ENCODE data around the gene CDKN1B. TPM values are rescaled to one million over a fixed set of nuclear protein-coding genes. Genes with fewer than 3 reads are reported as not detected.

The CDKN1B gene
- total RNA-seq, 2 donors from 2014 or later = 38.0 to 53.3 TPM

DNA sequence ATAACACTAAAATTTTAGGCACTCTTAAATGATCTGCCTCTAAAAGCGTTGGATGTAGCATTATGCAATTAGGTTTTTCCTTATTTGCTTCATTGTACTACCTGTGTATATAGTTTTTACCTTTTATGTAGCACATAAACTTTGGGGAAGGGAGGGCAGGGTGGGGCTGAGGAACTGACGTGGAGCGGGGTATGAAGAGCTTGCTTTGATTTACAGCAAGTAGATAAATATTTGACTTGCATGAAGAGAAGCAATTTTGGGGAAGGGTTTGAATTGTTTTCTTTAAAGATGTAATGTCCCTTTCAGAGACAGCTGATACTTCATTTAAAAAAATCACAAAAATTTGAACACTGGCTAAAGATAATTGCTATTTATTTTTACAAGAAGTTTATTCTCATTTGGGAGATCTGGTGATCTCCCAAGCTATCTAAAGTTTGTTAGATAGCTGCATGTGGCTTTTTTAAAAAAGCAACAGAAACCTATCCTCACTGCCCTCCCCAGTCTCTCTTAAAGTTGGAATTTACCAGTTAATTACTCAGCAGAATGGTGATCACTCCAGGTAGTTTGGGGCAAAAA, 4.1 kb downstream of the CDKN1B start:
- ATAC-seq (no peak), DNase-seq (no peak)
- intact Hi-C loops (cut with DNase I, micrococcal nuclease) = no loop called here

- intact Hi-C loops (cut with DNase I, micrococcal nuclease) = no loop called here
- ATAC-seq (no peak), DNase-seq (no peak)
Observed at GRCh38 chr12:12721814-12722434, 4.8 kb downstream of the CDKN1B start.

- intact Hi-C loops (cut with DNase I, micrococcal nuclease) = no loop called here
- no peak for DNase-seq
- no peak for ATAC-seq
Observed at GRCh38 chr12:12722435-12723148, 5.4 kb downstream of the CDKN1B start.

DNA sequence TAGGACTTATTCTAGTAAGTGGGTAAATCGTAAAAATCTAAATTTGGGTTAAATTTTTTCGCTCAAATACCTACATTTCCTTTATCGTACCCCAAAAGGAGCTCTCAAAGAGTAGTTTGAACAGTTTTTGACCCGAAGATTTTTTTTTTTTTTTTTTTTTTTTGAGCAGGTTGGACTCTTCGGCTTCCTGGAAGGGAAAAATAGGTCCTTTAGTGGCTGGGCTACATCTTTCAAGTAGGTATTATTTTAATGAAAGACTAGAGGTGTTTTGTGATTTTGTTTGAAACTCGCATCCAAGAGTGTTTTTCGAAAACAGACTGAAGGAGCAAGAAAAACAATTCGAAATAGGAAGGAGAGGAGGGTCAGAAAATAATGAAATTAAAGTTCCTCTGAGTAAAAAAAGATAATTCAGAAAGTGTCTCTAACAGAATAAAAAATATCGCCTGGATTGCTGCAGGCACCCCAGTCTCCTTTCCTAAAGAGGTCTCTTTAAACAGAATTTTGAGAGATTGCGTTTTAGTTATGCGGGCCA, 6.0 kb downstream of the CDKN1B start:
- ATAC-seq = no peak
- intact Hi-C loops (cut with DNase I, micrococcal nuclease) = no loop called here
- no peak for DNase-seq

DNA sequence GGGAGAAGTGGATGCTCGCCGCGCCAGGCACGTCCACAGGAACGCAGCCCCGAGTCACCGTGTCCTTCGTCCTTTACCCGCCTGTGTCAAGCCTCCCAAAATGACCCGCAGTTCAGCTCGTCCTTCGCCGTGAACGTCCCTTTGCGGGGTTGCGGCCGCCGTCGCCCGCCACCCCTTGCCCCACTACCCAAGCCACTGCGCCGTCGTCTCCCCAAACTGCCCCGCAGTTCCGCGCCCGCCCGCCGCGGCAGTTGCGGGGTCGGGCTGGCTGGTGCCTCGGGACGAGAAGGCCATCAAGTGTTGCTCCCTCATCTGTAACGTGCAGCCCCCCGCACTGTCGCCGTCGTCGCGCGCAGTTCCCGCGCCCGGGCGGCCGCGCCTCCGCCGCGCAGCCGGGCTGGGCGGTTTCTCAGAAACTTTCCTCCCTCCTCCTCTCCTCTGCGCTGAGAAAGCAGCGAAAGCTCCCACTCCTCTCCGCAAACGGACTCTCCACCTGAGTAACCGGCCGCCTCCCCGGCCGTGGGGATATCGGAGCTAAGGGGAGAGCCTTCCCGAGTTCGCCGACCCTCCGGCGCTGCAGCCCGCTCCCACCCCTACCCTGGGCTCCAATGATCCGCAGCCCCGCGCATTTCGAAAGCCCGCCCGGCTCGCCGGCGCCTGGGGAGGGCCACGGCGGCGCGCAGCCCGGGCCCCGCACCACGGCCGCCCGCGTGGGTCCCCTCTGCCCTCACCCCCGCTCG, 6.7 kb downstream of the CDKN1B start:
- intact Hi-C loops (cut with DNase I, micrococcal nuclease) = no loop called here
- ATAC-seq (peak; percentile 29), DNase-seq (peak in 1 of 2 donors; percentile 69)

DNA sequence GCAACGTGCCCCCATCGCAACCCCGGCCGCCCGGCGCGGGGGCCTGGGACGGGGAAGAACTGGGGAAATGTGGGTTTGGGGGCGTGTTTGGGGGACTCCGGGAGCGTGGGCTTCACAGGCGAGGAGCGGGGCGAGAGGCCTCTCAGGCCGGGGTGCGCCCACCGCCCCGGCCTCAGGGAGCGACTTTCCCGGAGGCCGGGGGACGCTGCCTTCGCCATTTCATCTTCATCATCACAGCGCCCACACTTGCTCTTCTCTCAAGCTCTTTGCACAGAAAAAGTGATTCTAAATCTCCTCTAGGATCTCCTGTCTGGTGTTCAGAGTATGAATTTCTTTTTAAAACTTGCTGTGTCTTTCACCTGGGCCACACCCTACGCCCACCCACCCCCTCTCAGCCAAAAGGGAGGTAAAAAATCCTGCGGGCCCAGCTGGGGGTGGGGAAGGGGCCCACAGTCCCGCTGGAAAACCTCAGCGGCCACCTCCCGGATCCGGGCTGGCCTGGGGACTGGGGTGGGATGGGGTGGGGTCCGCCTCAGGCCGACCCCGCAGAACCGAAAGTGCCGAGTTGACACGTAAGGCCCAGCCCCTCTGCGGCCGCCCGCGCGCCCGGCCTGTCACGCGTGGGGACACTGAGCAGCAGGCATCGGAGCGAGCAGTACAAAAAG, 7.4 kb downstream of the CDKN1B start:
- intact Hi-C loops (cut with DNase I, micrococcal nuclease) = no loop called here
- DNase-seq = no peak
- ATAC-seq = no peak

DNA sequence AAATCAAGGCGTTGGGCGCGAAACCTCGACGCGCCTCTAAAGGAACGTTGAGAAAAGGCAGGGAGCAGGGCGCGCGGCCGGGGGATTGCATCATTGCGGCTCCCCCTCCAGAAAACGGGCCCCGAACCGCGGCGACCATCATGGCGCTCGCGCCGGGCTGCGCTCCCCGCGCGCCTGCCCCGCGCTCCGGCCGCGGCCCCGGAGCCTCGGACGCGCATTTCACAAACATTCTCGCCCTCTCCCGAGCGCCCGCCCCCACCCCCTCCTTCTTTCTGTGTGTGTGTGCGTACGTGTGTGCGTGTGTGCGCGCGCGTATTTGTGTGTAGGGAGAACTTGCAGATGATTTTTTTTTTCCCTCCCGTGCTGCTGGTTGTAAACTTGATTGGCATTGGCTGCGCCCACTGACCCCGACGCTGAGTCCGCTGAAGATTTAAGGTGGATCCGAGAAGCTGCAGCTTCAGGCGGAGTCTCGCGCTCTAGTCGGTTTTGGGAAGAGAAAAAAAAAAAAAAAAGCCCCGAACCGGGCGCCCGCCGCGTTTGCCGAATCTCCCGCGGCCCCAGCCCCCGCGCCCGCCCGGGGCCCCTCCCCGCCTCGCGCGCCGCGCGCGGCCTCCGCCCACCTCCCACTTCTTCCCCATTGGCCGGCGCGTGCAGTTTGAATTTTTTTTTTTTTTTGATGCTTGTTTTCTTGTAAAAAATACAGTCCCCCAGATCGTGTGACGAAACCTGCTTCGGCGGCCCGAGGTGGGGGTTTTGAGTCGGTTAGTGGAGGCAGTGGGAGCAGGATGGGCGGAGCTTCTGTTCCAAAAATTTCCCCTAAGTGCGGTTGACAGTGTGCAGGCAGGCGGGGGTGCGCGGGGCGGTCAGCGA, 8.2 kb downstream of the CDKN1B start:
- DNase-seq (peak; percentile 95 to 97), ATAC-seq (peak; percentile 71)
- intact Hi-C loops (cut with DNase I, micrococcal nuclease) = no loop called here

- ATAC-seq (no peak), DNase-seq (no peak)
- intact Hi-C loops (cut with DNase I, micrococcal nuclease) = no loop called here
Observed at GRCh38 chr12:12725956-12726554, 8.9 kb downstream of the CDKN1B start.

DNA sequence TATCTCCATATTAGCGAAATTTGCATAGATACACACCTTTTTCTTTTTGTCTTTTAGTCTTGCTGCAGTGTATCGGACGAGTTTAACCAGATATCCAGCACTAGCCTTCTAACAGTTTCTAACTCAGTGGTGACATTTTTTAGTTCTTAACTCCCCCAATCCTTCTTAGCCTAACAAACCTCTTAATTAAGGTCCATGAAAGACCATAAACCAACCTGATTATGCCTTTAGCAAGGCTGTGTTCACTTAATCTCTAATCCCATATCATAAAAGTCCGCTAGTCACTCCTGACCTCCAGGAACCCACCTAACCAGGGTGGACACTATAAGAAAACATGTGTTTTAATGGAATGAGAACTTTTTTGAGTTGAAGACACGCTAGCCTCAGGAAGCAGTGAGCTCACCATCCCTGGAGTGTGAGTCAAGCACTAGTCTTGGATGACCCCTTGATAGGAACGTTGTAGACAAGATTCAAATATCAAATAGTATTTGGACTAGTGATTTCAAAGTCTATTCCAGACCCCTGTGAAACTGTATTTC, 9.5 kb downstream of the CDKN1B start:
- intact Hi-C loops (cut with DNase I, micrococcal nuclease) = no loop called here
- DNase-seq = no peak

GRCh38 chr12:12731178-12731577, 14.0 kb downstream of the CDKN1B start:
- ATAC-seq (no peak), DNase-seq (no peak)
- intact Hi-C loops (cut with DNase I, micrococcal nuclease) = no loop called here

More for the DNA sequence above, 9.5 kb downstream of the CDKN1B start:
- no peak for ATAC-seq

GRCh38 chr12:12731785-12732184, 14.6 kb downstream of the CDKN1B start:
- DNase-seq (no peak), ATAC-seq (no peak)
- intact Hi-C loops (cut with DNase I, micrococcal nuclease) = no loop called here

GRCh38 chr12:12733118-12733517, 15.9 kb downstream of the CDKN1B start:
- ATAC-seq = no peak
- intact Hi-C loops (cut with DNase I, micrococcal nuclease) = no loop called here
- DNase-seq = no peak

- no peak for DNase-seq
- intact Hi-C loops (cut with DNase I, micrococcal nuclease) = no loop called here
- peak; percentile 32 for ATAC-seq
Observed at GRCh38 chr12:12734054-12734453, 16.9 kb downstream of the CDKN1B start.

GRCh38 chr12:12734561-12735071, 17.4 kb downstream of the CDKN1B start:
- peak; percentile 52 for ATAC-seq
- no peak for DNase-seq
- intact Hi-C loops (cut with DNase I, micrococcal nuclease) = no loop called here

- peak; percentile 17 for ATAC-seq
- no peak for DNase-seq
- intact Hi-C loops (cut with DNase I, micrococcal nuclease) = no loop called here
Observed at GRCh38 chr12:12735301-12735700, 18.1 kb downstream of the CDKN1B start.

DNA sequence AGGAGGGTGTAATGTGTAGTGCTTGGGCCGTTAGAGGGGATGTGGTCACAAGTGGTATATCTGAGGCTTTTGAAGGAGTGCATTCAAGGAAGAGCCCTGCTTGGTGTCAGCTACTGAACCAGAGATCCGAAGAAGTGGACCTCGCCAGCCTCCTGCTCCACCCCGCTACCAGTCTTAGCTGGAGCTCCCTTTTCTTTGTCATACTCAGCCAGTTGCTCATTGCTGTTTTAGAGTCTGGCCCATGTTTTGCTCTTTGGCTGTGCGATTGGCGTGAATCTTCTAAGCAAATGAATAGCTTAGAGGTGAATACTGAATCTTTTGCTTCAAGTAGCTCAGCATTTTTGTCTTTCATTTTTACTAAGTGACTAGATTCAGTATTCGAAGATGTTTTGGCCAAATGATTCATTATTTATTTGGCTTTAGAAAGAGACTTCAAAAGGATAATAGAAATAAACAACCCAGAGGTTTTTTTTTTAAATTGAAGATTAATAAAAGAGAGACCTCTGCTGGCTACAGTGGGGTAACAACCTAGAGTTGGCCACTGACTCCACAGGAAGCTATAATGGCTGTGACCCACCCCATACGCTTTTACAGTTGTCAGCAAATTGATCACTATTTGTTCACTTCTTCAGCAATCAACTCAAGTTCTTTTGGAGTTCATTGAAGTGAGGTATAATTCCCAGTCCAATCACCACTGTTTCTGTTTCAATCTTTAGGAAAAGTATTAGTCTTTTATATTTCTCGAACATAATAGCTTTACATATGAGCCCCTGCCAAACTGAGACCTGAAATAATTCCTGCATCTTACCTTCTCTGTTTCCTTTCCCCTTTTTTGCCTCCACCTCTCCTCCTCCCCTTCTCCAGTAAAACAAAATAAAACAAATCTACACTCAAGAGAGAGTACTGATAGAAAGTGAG, 19.9 kb downstream of the CDKN1B start:
- DNase-seq (no peak), ATAC-seq (peak; percentile 77)
- intact Hi-C loops (cut with DNase I, micrococcal nuclease) = no loop called here
